Endothelial cell of umbilical vein (primary cell): ENCODE results near the gene ZNF688. TPM values are rescaled to one million over a fixed set of nuclear protein-coding genes. Genes with fewer than 3 reads are reported as not detected.

Experiments used
- Bru-seq: library from RNA; stranded (reverse); fragments of 400-500 nt; gene quantifications from one replicate; lab custom pipeline; 2021; lab: Mats Ljungman, UMichigan
- BruChase-seq, 2 experiments: library from RNA; stranded (reverse); fragments of 400-500 nt; gene quantifications; one replicate each; lab custom pipeline; 2021; lab: Mats Ljungman, UMichigan
- BruUV-seq: library from RNA; stranded (reverse); fragments of 400-500 nt; replicated peaks from 2 replicates; lab custom pipeline; 2021; lab: Mats Ljungman, UMichigan
- CTCF ChIA-PET: fragments of 300-600, 350-600 bp; sonication (Branson Sonifier 250); formaldehyde crosslinking; loops from one replicate; lab custom pipeline; 2021; ENCODE audit warnings: antibody characterized with exemption, inconsistent platforms; lab: Charles Lee
- POLR2A ChIA-PET: fragments of 300-600, 350-600 bp; sonication (Branson Sonifier 250); formaldehyde crosslinking; loops from one replicate; lab custom pipeline; 2021; ENCODE audit warnings: antibody characterized with exemption, inconsistent platforms; lab: Charles Lee
- DNase-seq: peaks from one replicate; pipeline ENCODE4 v3.0.0-alpha.2; 2011; ENCODE audit warnings: low read depth, low spot score
- FAIRE-seq: peaks from 2 replicates; lab custom pipeline; 2011; peaks lifted over from hg19 to GRCh38; lab: Jason Lieb, UNC
- H2AFZ ChIP-seq: 2 replicates; pipeline ENCODE4 v1.6.0; 2012; ENCODE audit warnings: low read depth, low read length, control low read depth, inconsistent platforms
- H3K27ac ChIP-seq: 2 replicates; pipeline ENCODE4 v1.5.1; 2011; ENCODE audit warnings: low read depth, mild to moderate bottlenecking, control low read depth, low read length, moderate library complexity; ENCODE audit not compliant: insufficient read depth
- H3K27me3 ChIP-seq, 2 experiments: 2 replicates each; pipeline versions ENCODE4 v1.6.0 to v1.6.1; 2011; ENCODE audit warnings: low read length in 2 of 2, mixed read lengths in 1 of 2; ENCODE audit not compliant: control insufficient read depth in 2 of 2, insufficient read depth in 2 of 2
- H3K36me3 ChIP-seq, 2 experiments: 2 replicates in 1 of 2; 3 replicates in 1 of 2; pipeline ENCODE4 v1.5.1; 2011; ENCODE audit warnings: low read length in 2 of 2, mild to moderate bottlenecking in 1 of 2, moderate library complexity in 1 of 2; ENCODE audit not compliant: control insufficient read depth in 2 of 2, insufficient read depth in 2 of 2; ENCODE audit errors: extremely low read depth in 1 of 2
- H3K4me1 ChIP-seq: 3 replicates; pipeline ENCODE4 v1.5.1; 2011; ENCODE audit warnings: mild to moderate bottlenecking, low read length; ENCODE audit not compliant: control insufficient read depth, insufficient read depth; ENCODE audit errors: extremely low read depth
- H3K4me2 ChIP-seq: 2 replicates; pipeline ENCODE4 v1.6.1; 2011; ENCODE audit warnings: low read length, control low read depth, mixed read lengths; ENCODE audit not compliant: insufficient read depth
- H3K4me3 ChIP-seq, 3 experiments: fragments of 200-600 bp in 1 of 3; sonication (generic), shearing (Covaris generic) in 1 of 3; replicated peaks in 1 of 3; 2 replicates each; pipeline ENCODE4 v1.5.1; 2011 to 2016; ENCODE audit warnings: control low read depth in 3 of 3, low read length in 3 of 3, mild to moderate bottlenecking in 2 of 3, inconsistent platforms in 1 of 3, low read depth in 1 of 3, moderate library complexity in 1 of 3; ENCODE audit not compliant: insufficient read depth in 1 of 3
- H3K79me2 ChIP-seq: 2 replicates; pipeline ENCODE4 v1.6.0; 2012; ENCODE audit warnings: low read length, inconsistent platforms; ENCODE audit not compliant: control insufficient read depth, insufficient read depth
- H3K9ac ChIP-seq: replicated peaks from 2 replicates; pipeline ENCODE3; 2011; ENCODE audit warnings: low read length, control low read depth; ENCODE audit not compliant: insufficient read depth; ENCODE audit errors: extremely low read depth
- H3K9me1 ChIP-seq: replicated peaks from 3 replicates; pipeline ENCODE4 v1.6.0; 2011; ENCODE audit warnings: mild to moderate bottlenecking, low read length; ENCODE audit not compliant: control insufficient read depth, insufficient read depth; ENCODE audit errors: extremely low read depth
- H3K9me3 ChIP-seq: replicated peaks from 2 replicates; pipeline ENCODE4 v1.5.1; 2012; ENCODE audit warnings: low read length, inconsistent platforms; ENCODE audit not compliant: control insufficient read depth, insufficient read depth
- H4K20me1 ChIP-seq: replicated peaks from 2 replicates; pipeline ENCODE3; 2011; ENCODE audit warnings: mild to moderate bottlenecking, low read length; ENCODE audit not compliant: control insufficient read depth, insufficient read depth; ENCODE audit errors: extremely low read depth
- CTCF ChIP-seq, 2 donors: IDR thresholded peaks; 1 replicate in 1 of 2; 2 replicates in 1 of 2; pipeline ENCODE4 v1.5.1; 2011; ENCODE audit warnings: low read length in 2 of 2, mild to moderate bottlenecking in 2 of 2, moderate library complexity in 2 of 2, control low read depth in 1 of 2, inconsistent platforms in 1 of 2, low read depth in 1 of 2; ENCODE audit not compliant: insufficient read depth in 1 of 2; ENCODE audit errors: extremely low read depth in 1 of 2
- EZH2 ChIP-seq: IDR thresholded peaks from 2 replicates; pipeline ENCODE4 v1.6.1; 2012; ENCODE audit warnings: borderline replicate concordance, low read depth, mild to moderate bottlenecking, moderate library complexity, low read length, inconsistent platforms; ENCODE audit not compliant: severe bottlenecking
- FOS ChIP-seq: IDR thresholded peaks from 2 replicates; pipeline ENCODE4 v1.6.1; 2011; ENCODE audit warnings: mild to moderate bottlenecking, low read length, moderate library complexity, borderline replicate concordance; ENCODE audit not compliant: insufficient read depth
- GATA2 ChIP-seq: IDR thresholded peaks from 2 replicates; pipeline ENCODE4 v1.7.0; 2011; ENCODE audit warnings: low read depth, mild to moderate bottlenecking, moderate library complexity, mixed read lengths, low read length; ENCODE audit not compliant: insufficient read length, insufficient read depth
- JUN ChIP-seq: IDR thresholded peaks from 2 replicates; pipeline ENCODE4 v1.6.1; 2011; ENCODE audit warnings: borderline replicate concordance, low read depth; ENCODE audit not compliant: insufficient read length, insufficient read depth
- MAX ChIP-seq: IDR thresholded peaks from 2 replicates; pipeline ENCODE4 v1.6.1; 2011; ENCODE audit not compliant: insufficient read depth, insufficient read length
- MYC ChIP-seq: IDR thresholded peaks from one replicate; pipeline ENCODE4 v1.6.1; 2011; ENCODE audit warnings: mild to moderate bottlenecking, low read depth, low read length
- POLR2A ChIP-seq: IDR thresholded peaks from 2 replicates; pipeline ENCODE4 v1.6.1; 2012; ENCODE audit warnings: low read depth, mild to moderate bottlenecking, control low read depth, low read length
- POLR2AphosphoS5 ChIP-seq: IDR thresholded peaks from 2 replicates; pipeline ENCODE4 v1.6.1; 2012; ENCODE audit warnings: low read depth, mild to moderate bottlenecking, control low read depth, low read length, moderate library complexity; ENCODE audit not compliant: insufficient read depth
- dilution Hi-C: fragments of 300-500 bp; cut with MboI; formaldehyde crosslinking; loops from one replicate; pipeline ENCODE4 v1.15.0; 2019; ENCODE audit warnings: low sequenced_read_pairs; ENCODE audit not compliant: extremely low pct_ligation_motif_present
- intact Hi-C: fragments of 100-400 bp; cut with micrococcal nuclease; formaldehyde crosslinking; loops from one replicate; pipeline ENCODE4 v1.10.0; 2022
- long read RNA-seq: library from polyadenylated mRNA; stranded (forward); transcript quantifications from one replicate; pipeline ENCODE4 v2.0.0, GENCODE V29; 2021
- polyA minus RNA-seq, 3 experiments: library from RNA; depleted of rRNA, polyadenylated mRNA; stranded (reverse); fragments of >200 nt; gene quantifications; 1 replicate in 1 of 3; 2 replicates in 2 of 3; pipeline ENCODE4 v1.2.3, GENCODE V29; 2011
- polyA plus RNA-seq, 4 experiments: library from polyadenylated mRNA; depleted of rRNA in 3 of 4; stranded (reverse) in 3 of 4; unstranded in 1 of 4; fragments of >200 nt; gene quantifications; 2 replicates each; pipeline versions ENCODE4 v1.2.1 to v1.2.3, GENCODE V29; 2011 to 2012; ENCODE audit warnings: missing spikeins in 1 of 4
- total RNA-seq: library from RNA; stranded (reverse); gene quantifications from 2 replicates; pipeline ENCODE4 v1.2.3, GENCODE V29; 2021

The ZNF688 gene
- total RNA-seq (10.5 and 10.9 TPM in 2 replicates), polyA plus RNA-seq (5.4 and 7.5 TPM in 2 replicates), polyA minus RNA-seq (1.5 and 2.4 TPM in 2 replicates), Bru-seq, nascent RNA (percentile 42 among the genes with signal in this experiment), BruChase-seq, experiment 1, labeled RNA remaining after a 6-hour chase (percentile 68 among the genes with signal in this experiment), BruChase-seq, experiment 2, labeled RNA remaining after a 2-hour chase (percentile 52 among the genes with signal in this experiment)
- polyA plus RNA-seq (2011; cell fraction: cytosol; rRNA removed), result 3.2 and 6.2 TPM in 2 replicates
- 10.7 and 12.9 TPM in 2 replicates for polyA plus RNA-seq (2011; cell fraction: nucleus; rRNA removed)
- 5.1 and 5.5 TPM in 2 replicates for polyA plus RNA-seq (2012)
- polyA minus RNA-seq (2011; cell fraction: cytosol; rRNA and poly(A)+ RNA removed), result 1.3 TPM
- 2.4 and 3.9 TPM in 2 replicates for polyA minus RNA-seq (2011; cell fraction: nucleus; rRNA and poly(A)+ RNA removed)
- long read RNA-seq, transcript ZNF688-201 (3 exons, 2,506 nt), result major isoform, 17 of 30 reads
- long read RNA-seq, partial matches to known transcripts, result 0 of 30 reads
- long read RNA-seq, other reads (novel, unspliced or antisense), result 10 of 30 reads

DNA sequence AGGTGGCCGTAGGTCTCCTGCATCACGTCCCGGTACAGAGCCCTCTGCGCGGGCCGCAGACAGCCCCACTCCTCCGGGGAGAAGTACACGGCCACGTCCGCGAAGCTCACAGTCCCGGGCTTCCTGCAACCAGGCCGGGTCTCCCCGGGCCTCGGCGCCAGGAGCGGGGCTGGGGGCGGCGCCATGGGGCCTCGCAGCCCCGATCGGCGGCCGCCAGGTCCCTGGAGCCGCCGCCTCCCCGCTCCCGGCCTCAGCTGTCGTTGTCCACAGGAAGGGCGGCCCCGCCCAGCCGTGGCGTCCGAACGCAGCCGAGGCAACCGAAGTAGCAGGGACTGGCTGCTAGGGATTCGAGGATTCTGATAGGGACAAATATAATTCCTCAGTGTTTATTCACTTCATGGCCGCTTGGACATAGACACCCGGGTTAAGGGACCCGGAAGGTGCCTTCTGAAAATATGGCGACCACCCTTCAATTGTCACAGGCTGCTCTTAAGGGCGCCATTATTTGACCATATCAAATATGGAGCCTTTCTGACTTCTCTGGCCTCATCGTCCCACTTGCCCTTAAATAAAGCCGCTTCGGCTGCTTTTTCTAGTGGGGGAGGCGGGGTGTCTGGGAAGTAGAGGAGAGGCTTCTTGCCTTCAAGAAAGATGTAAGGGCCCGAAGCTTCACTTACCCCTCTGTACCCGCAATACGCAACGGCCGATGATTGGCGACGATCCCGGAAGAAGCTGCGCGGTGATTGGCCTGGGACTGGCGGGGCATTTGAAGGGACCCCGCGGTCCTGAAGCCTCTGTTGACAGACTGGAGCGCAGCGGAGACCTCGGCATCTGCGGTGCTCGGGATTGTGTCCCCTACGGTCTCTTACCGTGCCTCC lies at the start of gene ZNF688:
Gene ZNF688, minus strand, starts transcription at position 270 of the 878 bp plus-strand sequence. Its CDS starts 85 bp downstream, at position 185.
- H3K27me3 ChIP-seq, result no peaks in the 10 kb centered on the region
- dilution Hi-C loops (no loop called here), intact Hi-C loops (loop anchor here (1.0 kb wide), 4 partner anchors 13 to 44 kb away; partner anchors contain the start of genes ZNF689, ZNF764 and ZNF785)
- peak within 1 kb of the TSS; percentile 75 for H3K4me2 ChIP-seq
- ChIA-PET POLR2A (interaction anchor here (0.6 to 1.3 kb wide), 3 partner anchors 13 to 445 kb away, joined by 3 read pairs; no protein-coding TSS in a partner anchor), CTCF (interaction anchor here (1.0 to 2.4 kb wide), 7 partner anchors 14 to 201 kb away, joined by 3 to 11 read pairs (median 4); partner anchors contain the start of genes DCTPP1, TBC1D10B and ZNF764)
- peak within 1 kb of the TSS; percentile 83 for H3K9ac ChIP-seq
- H3K36me3 ChIP-seq, result no peaks in the 10 kb centered on the region
- DNase-seq (peak; percentile 97), FAIRE-seq (peak; percentile 99)
- no peaks in the 10 kb centered on the region for H3K9me3 ChIP-seq
- no peaks in the 10 kb centered on the region for H3K9me1 ChIP-seq
- peak within 1 kb of the TSS; percentile 31 to 77 (median 76) for H3K4me3 ChIP-seq
- TSS peak; percentile 22 for BruUV-seq
- peaks cover 16% of the 10 kb centered on the region for H3K4me1 ChIP-seq
- H4K20me1 ChIP-seq, result no peaks in the 10 kb centered on the region
- peak within 1 kb of the TSS; percentile 78 for H3K27ac ChIP-seq
- H3K79me2 ChIP-seq, result no peaks in the 10 kb centered on the region
- TF ChIP-seq POLR2A (peak; percentile 86), POLR2AphosphoS5 (peak; percentile 48), JUN (no peak), CTCF (IDR thresholded peaks at IDR 0.05; ENCODE audit: extremely low read depth in 1 of 2, insufficient read depth in 1 of 2, low read depth in 1 of 2, low read length in 2 of 2) (no peak), GATA2 (no peak), EZH2 (no peak), FOS (no peak), MAX (peak; percentile 51), MYC (no peak)
- peak within 1 kb of the TSS; percentile 24 for H2AFZ ChIP-seq
